Measurements from ENCODE around the gene CYP24A1.

The CYP24A1 gene

DNA sequence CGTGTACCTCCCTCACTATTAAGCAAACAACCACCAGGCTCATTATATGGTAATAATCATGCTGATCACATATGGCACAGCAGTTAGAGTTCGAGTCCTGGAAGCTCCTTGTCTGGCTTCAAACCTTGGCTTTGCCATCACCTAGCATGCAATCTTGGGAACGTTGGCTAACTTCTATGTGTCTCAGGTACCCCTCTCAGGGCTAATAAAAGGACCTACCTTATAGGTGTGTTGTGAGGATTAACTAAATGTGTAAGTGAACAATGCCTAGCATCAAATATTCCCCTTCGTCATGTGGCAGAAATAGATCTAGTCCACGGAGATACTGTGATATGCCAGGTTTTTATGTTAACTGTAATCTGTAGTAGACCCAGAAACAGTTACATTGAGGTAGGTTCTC is 10.4 kb downstream of the CYP24A1 start:
- DNase-seq (ENCODE audit: low read depth, low spot score): no peak
- ChIA-PET CTCF (interaction anchor here (1.3 kb wide), 1 partner anchor 18 kb away, joined by 3 read pairs; no protein-coding TSS in a partner anchor), POLR2A (no interaction called here)
- TF ChIP-seq, protein P1, sequence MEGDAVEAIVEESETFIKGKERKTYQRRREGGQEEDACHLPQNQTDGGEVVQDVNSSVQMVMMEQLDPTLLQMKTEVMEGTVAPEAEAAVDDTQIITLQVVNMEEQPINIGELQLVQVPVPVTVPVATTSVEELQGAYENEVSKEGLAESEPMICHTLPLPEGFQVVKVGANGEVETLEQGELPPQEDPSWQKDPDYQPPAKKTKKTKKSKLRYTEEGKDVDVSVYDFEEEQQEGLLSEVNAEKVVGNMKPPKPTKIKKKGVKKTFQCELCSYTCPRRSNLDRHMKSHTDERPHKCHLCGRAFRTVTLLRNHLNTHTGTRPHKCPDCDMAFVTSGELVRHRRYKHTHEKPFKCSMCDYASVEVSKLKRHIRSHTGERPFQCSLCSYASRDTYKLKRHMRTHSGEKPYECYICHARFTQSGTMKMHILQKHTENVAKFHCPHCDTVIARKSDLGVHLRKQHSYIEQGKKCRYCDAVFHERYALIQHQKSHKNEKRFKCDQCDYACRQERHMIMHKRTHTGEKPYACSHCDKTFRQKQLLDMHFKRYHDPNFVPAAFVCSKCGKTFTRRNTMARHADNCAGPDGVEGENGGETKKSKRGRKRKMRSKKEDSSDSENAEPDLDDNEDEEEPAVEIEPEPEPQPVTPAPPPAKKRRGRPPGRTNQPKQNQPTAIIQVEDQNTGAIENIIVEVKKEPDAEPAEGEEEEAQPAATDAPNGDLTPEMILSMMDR (IDR thresholded peaks at IDR 0.05; ENCODE audit: insufficient read depth, low read length, missing control alignments): no peak
- no peak overlapping the region for H3K4me3 ChIP-seq (ENCODE audit: low read depth, low read length)

DNA sequence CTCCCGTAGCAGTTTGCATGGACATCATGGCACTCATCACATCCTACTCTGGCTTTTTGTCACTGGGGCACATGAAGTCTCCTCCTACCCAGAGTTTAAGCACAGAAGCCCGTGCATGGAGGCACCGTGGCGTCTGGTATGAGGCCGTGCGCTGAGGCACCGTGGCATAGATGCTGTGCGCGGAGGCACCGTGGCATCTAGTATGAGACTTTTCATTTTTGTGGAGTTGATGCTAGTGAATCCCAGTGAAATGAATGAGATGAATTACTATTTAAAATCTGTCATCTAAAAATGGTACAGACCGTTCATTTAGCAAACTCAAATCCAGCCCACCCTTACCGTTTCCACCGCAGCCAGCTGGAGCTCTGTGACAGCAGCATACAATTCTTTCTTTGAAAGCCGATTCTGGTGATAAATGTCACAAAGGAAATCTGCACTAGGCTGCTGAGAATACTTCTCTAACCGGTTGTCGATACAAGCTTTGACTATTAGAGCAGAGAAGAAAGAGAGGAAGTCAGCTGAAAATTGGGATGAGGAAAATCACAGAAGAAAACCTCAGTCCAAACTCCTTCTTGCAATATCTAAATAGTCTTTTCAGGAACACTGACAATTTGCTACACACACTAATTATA is 11.3 kb downstream of the CYP24A1 start:
- TF ChIP-seq, protein P1 (IDR thresholded peaks at IDR 0.05; ENCODE audit: insufficient read depth, low read length, missing control alignments): no peak
- ChIA-PET CTCF (interaction anchor here (1.3 kb wide), 1 partner anchor 19 kb away, joined by 3 read pairs; no protein-coding TSS in a partner anchor), POLR2A (no interaction called here)
- H3K4me3 ChIP-seq (ENCODE audit: low read depth, low read length): no peak overlapping the region
- DNase-seq (ENCODE audit: low read depth, low spot score): no peak

DNA sequence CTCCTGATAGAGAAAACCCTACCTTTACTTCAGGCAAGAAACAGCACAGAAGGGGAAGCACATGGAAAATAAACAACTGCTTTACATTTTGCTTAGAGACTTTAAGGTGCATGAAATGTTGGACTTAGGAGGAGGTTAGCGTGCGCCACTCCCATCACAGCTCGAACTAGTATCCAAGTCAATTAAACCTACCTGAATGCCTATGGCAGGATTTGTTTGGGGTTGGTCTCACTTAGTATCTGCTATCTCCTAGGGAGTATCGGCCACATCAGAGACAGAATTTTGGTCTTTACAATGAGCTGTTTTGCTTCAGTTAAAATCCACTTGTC is 12.0 kb downstream of the CYP24A1 start:
- CTCF ChIA-PET: no interaction called here

DNA sequence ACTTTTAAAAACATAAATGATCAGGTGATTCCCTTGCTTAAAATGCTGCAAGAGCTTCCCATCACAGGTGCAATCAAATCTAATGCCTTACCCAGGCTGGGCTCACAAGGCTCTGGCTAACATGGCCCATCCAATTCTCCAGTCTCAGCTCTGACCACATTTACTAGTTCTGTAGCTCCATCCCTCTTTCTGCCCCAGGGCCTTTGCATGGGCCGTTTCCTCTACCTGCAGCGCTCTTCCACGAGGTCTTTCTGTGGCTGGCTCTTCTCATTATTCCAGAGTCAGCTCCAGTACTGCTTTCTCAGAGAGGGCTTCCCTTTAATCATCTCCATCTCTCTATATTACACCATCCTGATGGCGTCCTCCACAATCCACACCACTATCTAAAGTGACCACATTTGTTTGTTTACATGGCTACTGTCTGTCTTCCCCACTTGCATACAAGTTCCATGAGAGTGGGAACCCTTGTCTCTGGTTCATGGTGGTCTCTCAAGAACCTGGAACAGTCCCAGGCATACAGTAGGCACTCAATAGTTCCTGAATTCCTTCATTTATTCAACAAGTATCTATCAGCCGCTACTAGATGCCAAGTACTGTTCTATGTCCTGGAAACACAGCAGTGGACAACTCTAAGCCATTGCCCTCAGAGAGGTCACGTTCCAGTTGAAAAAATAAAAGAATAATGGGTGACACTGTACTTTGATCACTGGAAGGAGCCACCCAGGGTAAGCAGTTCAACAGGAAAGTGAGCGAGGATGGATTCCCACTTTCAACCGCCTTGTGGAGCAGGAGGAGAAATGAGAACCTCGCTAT is 12.6 kb downstream of the CYP24A1 start:
- no peak for DNase-seq (ENCODE audit: low read depth, low spot score)
- ChIA-PET CTCF (interaction anchor here (1.0 to 1.1 kb wide), 2 partner anchors 38 to 58 kb away, joined by 3 read pairs; no protein-coding TSS in a partner anchor), POLR2A (no interaction called here)
- H3K4me3 ChIP-seq (ENCODE audit: low read depth, low read length): no peak overlapping the region
- TF ChIP-seq, protein P1 (IDR thresholded peaks at IDR 0.05; ENCODE audit: insufficient read depth, low read length, missing control alignments): no peak

More for the DNA sequence above, 12.0 kb downstream of the CYP24A1 start:
- H3K4me3 ChIP-seq (ENCODE audit: low read depth, low read length): no peak overlapping the region
- POLR2A ChIA-PET: no interaction called here
- DNase-seq (ENCODE audit: low read depth, low spot score): no peak
- TF ChIP-seq, protein P1 (IDR thresholded peaks at IDR 0.05; ENCODE audit: insufficient read depth, low read length, missing control alignments): no peak

DNA sequence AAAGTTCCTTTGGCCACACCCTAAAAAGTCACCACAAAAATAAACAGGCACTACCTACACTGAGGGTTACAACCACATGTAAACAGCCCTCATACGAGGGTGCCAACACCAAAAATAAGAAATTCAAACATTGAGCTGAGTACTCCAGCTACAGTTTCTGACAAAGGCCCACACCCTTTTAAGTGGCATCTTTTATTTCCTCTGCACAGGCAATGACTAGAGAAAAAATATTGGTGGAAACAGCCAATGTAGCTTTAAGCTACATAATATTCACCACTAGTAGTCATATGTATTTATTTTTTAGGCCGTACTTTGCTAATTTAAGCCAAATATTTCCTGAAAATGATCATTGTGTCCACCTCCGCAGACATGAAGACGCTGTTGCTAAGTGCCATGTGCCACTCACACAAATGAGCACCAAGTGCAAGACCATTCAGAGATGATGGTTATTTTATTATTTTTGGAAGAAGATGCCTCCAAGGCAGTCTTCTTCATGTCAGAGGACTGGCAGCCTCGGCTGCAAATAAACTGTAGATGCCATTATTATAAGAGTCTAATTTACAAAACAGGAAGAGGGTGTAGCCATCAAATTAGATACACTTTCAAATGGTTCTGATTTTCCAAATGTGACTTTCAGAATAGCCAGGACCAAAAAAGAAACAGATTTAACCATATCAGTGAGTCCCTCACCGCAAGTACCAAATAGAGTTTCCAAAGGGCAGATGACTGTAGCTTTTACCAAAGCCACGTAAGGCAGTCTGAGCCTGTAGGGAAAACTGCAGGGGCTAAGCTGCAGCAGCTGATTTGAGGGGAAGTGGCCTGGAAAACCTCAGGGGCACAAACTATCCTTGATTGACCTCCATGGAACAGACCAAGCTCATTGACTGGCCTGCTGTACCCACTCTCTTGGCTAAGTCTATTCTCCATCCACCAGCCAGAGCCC is 13.4 kb downstream of the CYP24A1 start:
- TF ChIP-seq, protein P1 (IDR thresholded peaks at IDR 0.05; ENCODE audit: insufficient read depth, low read length, missing control alignments): no peak
- ChIA-PET POLR2A (no interaction called here), CTCF (interaction anchor here (1.0 to 1.1 kb wide), 2 partner anchors 39 to 57 kb away, joined by 3 read pairs; no protein-coding TSS in a partner anchor)
- no peak overlapping the region for H3K4me3 ChIP-seq (ENCODE audit: low read depth, low read length)
- DNase-seq (ENCODE audit: low read depth, low spot score): no peak
